ENCODE data around the gene MAML2.

- TF ChIP-seq NANOG (IDR thresholded peaks at IDR 0.05; ENCODE audit: borderline replicate concordance) (no peak), EZH2 (IDR thresholded peaks at IDR 0.05; ENCODE audit: low read depth, unreplicated experiment) (no peak), CTCF (conservative IDR thresholded peaks at IDR 0.05; ENCODE audit: low read depth in 2 of 2) (no peak), ZNF114 (CRISPR knock-in tag; IDR thresholded peaks at IDR 0.05) (no peak), POLR2AphosphoS5 (IDR thresholded peaks at IDR 0.05; ENCODE audit: low read depth) (no peak), CREB1 (CRISPR knock-in tag; IDR thresholded peaks at IDR 0.05; ENCODE audit: low read depth) (no peak), REST (IDR thresholded peaks at IDR 0.05; ENCODE audit: unreplicated experiment) (no peak), ETS1 (IDR thresholded peaks at IDR 0.05) (no peak), EZH2phosphoT487 (IDR thresholded peaks at IDR 0.05; ENCODE audit: unreplicated experiment) (no peak)
These were observed 275.8 kb downstream of the MAML2 start for GRCh38 chr11:96067160-96067559.

All from GM23338 (cell line).